BE2C (cell line): ENCODE results near the gene PTH1R.

Experiments
- DNase-seq: peaks from one replicate; pipeline ENCODE4 v3.0.0-alpha.2; 2020
- H3K27me3 ChIP-seq: fragments of 250-450 bp; sonication (Bioruptor Pico); 2 replicates; pipeline ENCODE4 v1.5.1; 2020; ENCODE audit warnings: mild to moderate bottlenecking
- H3K36me3 ChIP-seq: fragments of 250-450 bp; sonication (Bioruptor Pico); 2 replicates; pipeline ENCODE4 v1.5.1; 2020; ENCODE audit warnings: mild to moderate bottlenecking
- H3K4me1 ChIP-seq: fragments of 250-450 bp; sonication (Bioruptor Pico); 2 replicates; pipeline ENCODE4 v1.5.1; 2020
- H3K4me3 ChIP-seq: 2 replicates; pipeline ENCODE4 v1.5.1; 2011; ENCODE audit warnings: low read depth, low read length
- H3K9me3 ChIP-seq: fragments of 250-450 bp; sonication (Bioruptor Pico); 2 replicates; pipeline ENCODE4 v1.5.1; 2020
- TF ChIP-seq, protein P1 (sequence below): IDR thresholded peaks from 2 replicates; pipeline ENCODE4 v1.5.1; 2012; ENCODE audit warnings: mild to moderate bottlenecking, low read depth, low read length

The PTH1R gene

DNA sequence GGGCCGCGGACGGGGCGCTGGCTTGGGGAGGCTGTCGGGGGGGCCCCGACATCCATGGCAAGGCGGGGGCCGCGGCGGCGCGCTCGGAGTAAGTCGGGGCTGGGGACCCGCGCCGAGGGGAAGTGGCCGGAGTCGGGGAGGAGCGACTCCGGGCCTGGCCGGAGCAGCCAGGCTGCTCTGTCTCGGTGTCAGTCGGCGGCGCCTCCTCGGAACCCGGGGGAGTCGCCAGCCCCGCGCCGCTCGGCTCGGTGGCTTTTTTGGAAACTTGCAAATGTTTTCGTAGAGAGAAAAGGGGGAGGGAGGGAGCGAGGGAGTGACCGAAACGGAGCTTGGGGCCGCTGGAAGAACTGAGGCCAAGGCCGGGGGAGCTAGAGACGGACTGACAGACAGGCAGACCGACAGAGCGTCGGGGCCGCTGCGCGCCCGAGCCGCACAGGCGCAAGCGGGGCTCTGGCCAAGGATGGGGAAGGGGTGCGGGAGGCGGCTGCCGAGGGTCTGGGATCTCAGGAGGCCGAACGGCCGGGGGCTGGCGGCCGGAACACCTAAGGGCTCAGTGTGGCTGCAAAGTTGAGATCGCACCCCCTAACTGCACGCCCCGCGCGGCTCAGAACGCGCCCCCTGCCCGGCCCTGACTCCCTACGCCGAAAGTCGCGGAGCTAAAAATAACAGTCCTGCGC, 5.0 kb downstream of the PTH1R start:
- H3K4me3 ChIP-seq: peak overlapping the region; percentile 51

DNA sequence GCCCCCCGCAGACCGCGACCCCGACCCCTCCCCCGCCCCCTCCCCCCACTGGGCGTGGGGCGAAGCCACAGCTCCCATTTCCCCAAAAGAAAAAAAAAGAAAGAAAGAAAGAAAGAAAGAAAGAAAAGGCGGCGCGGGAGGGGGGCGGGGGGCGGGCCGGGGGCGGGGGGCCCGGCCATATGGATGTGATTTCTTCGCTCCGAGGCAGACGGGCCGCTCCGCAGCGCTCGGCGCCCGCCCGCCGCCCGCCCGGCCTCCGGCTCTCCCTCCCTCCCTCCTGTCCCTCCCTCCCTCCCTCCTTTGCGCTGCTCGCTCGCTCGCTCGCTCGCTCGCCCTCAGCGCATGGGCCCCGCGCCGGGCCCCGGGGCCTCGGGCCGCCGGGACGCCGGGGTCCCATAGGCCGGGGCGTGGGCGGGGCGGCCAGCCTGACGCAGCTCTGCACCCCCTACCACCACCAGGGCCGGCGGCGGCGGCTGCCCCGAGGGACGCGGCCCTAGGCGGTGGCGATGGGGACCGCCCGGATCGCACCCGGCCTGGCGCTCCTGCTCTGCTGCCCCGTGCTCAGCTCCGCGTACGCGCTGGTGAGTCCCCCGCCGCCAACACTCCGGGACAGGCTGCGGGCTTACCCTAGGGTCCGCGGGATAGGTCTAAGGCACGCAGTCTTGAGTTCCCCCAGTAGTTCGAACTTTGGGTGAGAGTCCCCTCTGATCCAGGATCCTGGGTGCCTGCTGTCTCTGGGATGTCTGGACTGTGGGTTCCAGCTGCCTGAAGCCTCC, 5.7 kb downstream of the PTH1R start:
- peak; percentile 34 for DNase-seq
- TF ChIP-seq, protein P1, sequence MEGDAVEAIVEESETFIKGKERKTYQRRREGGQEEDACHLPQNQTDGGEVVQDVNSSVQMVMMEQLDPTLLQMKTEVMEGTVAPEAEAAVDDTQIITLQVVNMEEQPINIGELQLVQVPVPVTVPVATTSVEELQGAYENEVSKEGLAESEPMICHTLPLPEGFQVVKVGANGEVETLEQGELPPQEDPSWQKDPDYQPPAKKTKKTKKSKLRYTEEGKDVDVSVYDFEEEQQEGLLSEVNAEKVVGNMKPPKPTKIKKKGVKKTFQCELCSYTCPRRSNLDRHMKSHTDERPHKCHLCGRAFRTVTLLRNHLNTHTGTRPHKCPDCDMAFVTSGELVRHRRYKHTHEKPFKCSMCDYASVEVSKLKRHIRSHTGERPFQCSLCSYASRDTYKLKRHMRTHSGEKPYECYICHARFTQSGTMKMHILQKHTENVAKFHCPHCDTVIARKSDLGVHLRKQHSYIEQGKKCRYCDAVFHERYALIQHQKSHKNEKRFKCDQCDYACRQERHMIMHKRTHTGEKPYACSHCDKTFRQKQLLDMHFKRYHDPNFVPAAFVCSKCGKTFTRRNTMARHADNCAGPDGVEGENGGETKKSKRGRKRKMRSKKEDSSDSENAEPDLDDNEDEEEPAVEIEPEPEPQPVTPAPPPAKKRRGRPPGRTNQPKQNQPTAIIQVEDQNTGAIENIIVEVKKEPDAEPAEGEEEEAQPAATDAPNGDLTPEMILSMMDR: no peak
- no peaks in the 10 kb centered on the region for H3K9me3 ChIP-seq
- H3K4me1 ChIP-seq: no peaks in the 10 kb centered on the region
- H3K36me3 ChIP-seq: no peaks in the 10 kb centered on the region
- H3K4me3 ChIP-seq: peak overlapping the region; percentile 51; the same call in 1 of the 2 replicates
- H3K27me3 ChIP-seq: peaks cover 15% of the 10 kb centered on the region

More for the DNA sequence above, 5.0 kb downstream of the PTH1R start:
- TF ChIP-seq, protein P1: no peak
- H3K4me1 ChIP-seq: no peaks in the 10 kb centered on the region
- DNase-seq: no peak
- H3K36me3 ChIP-seq: no peaks in the 10 kb centered on the region
- peaks cover 15% of the 10 kb centered on the region for H3K27me3 ChIP-seq
- no peaks in the 10 kb centered on the region for H3K9me3 ChIP-seq

DNA sequence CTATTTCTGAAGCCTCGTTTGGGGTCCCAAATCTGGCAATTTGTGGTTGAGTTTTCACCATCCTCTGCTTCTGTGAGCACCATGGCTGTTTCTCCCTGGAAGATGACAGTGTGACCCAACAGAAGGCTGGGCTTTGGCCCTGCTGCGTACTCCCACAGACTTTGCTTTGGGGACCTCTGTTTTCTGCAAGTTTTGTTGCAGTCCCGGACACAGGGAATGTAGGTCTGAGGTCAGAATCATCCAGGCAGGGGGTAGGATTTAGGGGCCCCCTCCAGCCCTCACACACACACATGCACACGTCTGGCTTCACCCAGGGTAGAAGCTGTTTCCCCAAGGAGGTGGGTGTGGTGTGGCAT, 6.3 kb downstream of the PTH1R start:
- TF ChIP-seq, protein P1: no peak

DNA sequence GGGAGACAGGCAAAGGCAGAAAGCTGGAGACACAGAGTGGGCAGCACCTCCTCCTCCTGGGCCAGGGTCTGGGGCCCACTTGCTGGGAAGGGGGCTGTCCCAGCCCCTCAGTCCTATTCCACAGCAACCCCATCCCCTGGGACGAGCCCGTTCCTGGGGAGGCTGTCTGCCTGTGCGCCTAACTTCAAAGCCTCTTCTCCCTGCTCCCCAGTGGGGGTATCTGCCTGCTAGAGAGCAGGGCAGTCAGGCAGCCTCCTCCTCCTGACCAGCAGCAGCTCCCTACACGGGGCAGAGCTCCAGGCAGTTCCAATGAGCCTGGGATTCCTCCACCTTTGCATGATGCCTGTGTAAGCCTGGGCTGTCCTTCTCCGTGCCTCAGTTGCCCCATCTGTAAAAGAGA, 6.9 kb downstream of the PTH1R start:
- TF ChIP-seq, protein P1: no peak
- H3K4me1 ChIP-seq: no peaks in the 10 kb centered on the region
- H3K9me3 ChIP-seq: no peaks in the 10 kb centered on the region
- no peak overlapping the region for H3K4me3 ChIP-seq
- no peaks in the 10 kb centered on the region for H3K36me3 ChIP-seq
- no peak for DNase-seq
- peaks cover 15% of the 10 kb centered on the region for H3K27me3 ChIP-seq

More for the DNA sequence above, 6.3 kb downstream of the PTH1R start:
- no peak for DNase-seq
- H3K27me3 ChIP-seq: peaks cover 15% of the 10 kb centered on the region
- H3K9me3 ChIP-seq: no peaks in the 10 kb centered on the region
- H3K36me3 ChIP-seq: no peaks in the 10 kb centered on the region
- H3K4me1 ChIP-seq: no peaks in the 10 kb centered on the region
- H3K4me3 ChIP-seq: no peak overlapping the region

DNA sequence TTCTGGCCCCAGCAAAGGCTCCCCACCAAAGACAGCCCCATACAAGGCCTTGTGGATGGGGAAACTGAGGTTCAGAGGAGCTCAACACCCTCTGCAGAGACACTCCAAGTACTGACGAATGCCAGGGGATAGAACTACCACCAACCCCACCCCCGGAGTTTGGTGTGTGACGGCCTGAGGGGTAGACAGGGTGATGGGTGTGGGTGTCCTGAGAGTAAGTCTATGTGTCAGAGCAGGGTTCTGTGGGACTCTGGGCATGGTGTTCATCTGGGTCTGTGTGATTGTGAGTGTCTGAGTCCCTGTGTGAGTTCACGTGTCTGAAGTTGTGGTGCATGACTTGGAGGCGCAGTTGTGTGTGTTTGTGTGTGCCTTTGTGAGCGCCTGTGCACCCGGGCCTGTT, 7.4 kb downstream of the PTH1R start:
- H3K9me3 ChIP-seq: no peaks in the 10 kb centered on the region
- TF ChIP-seq, protein P1: no peak
- peaks cover 15% of the 10 kb centered on the region for H3K27me3 ChIP-seq

DNA sequence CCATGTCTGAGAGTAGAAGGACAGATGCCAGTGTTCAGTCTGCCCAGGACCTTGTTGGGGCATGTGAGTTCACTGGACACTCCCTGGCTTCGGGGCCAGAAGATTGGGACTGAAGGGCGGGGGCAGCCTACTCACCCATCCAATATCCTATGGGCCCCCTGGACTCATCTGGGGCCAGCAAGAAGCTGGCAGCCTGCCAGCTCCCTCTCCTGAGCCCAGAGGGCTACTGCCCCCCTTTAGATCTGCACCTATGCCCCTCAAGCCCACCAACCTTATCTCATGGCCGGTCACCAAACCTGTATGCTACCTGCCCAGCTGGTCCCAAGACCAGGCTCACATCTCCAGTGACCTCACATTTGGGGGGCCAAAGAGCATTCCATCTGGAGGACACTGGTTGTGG, 8.1 kb downstream of the PTH1R start:
- no peak overlapping the region for H3K4me3 ChIP-seq
- H3K36me3 ChIP-seq: no peaks in the 10 kb centered on the region
- DNase-seq: no peak
- no peaks in the 10 kb centered on the region for H3K4me1 ChIP-seq
- TF ChIP-seq, protein P1: no peak
- no peaks in the 10 kb centered on the region for H3K9me3 ChIP-seq
- peaks cover 15% of the 10 kb centered on the region for H3K27me3 ChIP-seq

More for the DNA sequence above, 7.4 kb downstream of the PTH1R start:
- no peak for DNase-seq
- no peaks in the 10 kb centered on the region for H3K4me1 ChIP-seq
- no peak overlapping the region for H3K4me3 ChIP-seq
- no peaks in the 10 kb centered on the region for H3K36me3 ChIP-seq
